HL-60 (cell line): Measurements from ENCODE around the gene ZNF610.

Experiments used
- POLR2AphosphoS5 ChIP-seq: IDR thresholded peaks from 2 replicates; pipeline ENCODE4 v1.6.1; 2012; ENCODE audit warnings: low read depth
- SPI1 ChIP-seq: IDR thresholded peaks from 2 replicates; pipeline ENCODE4 v1.6.1; 2012; ENCODE audit warnings: low read depth, mild to moderate bottlenecking, borderline replicate concordance
- TF ChIP-seq, protein P1 (sequence below): IDR thresholded peaks from one replicate; pipeline ENCODE4 v1.5.1; 2011; ENCODE audit warnings: low read length, control low read depth, inconsistent platforms; ENCODE audit not compliant: insufficient read depth

DNA sequence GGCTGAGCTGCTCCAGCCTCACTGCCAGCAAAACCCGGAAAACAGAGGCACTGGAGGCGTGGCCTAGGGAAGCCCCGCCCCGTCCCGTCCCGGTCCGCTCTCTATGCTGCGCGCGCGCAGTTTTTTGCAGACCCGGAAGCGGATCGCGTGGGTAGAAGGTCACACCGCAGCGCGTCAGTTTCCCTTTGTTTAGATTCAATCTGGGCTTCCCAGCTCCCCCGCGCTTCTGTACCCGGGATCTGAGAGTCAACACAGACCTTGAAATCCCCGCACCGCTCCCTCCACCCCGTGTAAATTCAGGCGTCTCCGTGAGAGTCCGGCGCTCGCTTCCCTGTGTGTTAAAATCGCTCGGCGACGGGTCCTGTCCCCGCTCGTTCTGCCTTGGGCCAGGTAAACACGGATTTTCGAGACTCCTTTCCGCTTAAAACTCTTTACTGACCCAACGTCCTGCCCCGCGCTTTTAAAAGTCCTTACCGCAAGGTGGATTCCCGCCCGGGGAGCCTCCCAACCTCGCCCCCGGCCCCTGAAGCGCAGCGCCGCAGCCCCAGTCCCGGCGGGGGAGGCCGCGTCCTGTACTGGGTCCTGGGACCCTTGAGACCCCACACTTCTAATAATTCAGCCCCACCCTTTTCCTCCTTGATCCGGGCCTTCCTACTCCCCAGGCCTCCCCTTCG, at the start of gene ZNF610:
- TF ChIP-seq, protein P1, sequence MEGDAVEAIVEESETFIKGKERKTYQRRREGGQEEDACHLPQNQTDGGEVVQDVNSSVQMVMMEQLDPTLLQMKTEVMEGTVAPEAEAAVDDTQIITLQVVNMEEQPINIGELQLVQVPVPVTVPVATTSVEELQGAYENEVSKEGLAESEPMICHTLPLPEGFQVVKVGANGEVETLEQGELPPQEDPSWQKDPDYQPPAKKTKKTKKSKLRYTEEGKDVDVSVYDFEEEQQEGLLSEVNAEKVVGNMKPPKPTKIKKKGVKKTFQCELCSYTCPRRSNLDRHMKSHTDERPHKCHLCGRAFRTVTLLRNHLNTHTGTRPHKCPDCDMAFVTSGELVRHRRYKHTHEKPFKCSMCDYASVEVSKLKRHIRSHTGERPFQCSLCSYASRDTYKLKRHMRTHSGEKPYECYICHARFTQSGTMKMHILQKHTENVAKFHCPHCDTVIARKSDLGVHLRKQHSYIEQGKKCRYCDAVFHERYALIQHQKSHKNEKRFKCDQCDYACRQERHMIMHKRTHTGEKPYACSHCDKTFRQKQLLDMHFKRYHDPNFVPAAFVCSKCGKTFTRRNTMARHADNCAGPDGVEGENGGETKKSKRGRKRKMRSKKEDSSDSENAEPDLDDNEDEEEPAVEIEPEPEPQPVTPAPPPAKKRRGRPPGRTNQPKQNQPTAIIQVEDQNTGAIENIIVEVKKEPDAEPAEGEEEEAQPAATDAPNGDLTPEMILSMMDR, result no peak
- TF ChIP-seq POLR2AphosphoS5 (peak; percentile 90), SPI1 (peak; percentile 2; the same call in 1 of the 2 replicates)
